Peyer's patch (tissue), 4 donors: ENCODE measurements around the gene FAM167B. TPM values are rescaled to one million over a fixed set of nuclear protein-coding genes. Genes with fewer than 3 reads are reported as not detected.

Experiments
- DNase-seq, 3 donors: peaks; one replicate each; pipeline ENCODE4 v3.0.0-alpha.2; 2017 to 2019
- H3K27ac ChIP-seq, 4 donors: fragments of 200-600 bp; sonication (generic); one replicate each; pipeline ENCODE4 v1.5.1; 2016 to 2019
- H3K27me3 ChIP-seq, 2 donors: fragments of 200-600 bp; sonication (generic); one replicate each; pipeline ENCODE4 v1.5.1; 2019
- H3K36me3 ChIP-seq, 3 donors: fragments of 200-600 bp; sonication (generic); one replicate each; pipeline ENCODE4 v1.5.1; 2016 to 2019
- H3K4me1 ChIP-seq, 4 donors: fragments of 200-600 bp; sonication (generic); one replicate each; pipeline ENCODE4 v1.5.1; 2016 to 2019
- H3K4me3 ChIP-seq, 4 donors: fragments of 200-600 bp; sonication (generic); 1 replicate in 3 of 4; 2 replicates in 1 of 4; pipeline ENCODE4 v1.5.1; 2016 to 2019; ENCODE audit warnings: mild to moderate bottlenecking in 1 of 4
- H3K9me3 ChIP-seq, 4 donors: fragments of 200-600 bp; sonication (generic); one replicate each; pipeline ENCODE4 v1.5.1; 2016 to 2019; ENCODE audit warnings: mild to moderate bottlenecking in 1 of 4
- POLR2A ChIP-seq, 2 donors: fragments of 450-650 bp; IDR thresholded peaks; one replicate each; pipeline ENCODE4 v1.5.1; 2017; ENCODE audit warnings: antibody characterized with exemption in 2 of 2, mild to moderate bottlenecking in 2 of 2, moderate library complexity in 2 of 2
- total RNA-seq, 4 donors: library from RNA; depleted of rRNA; stranded (reverse); fragments of >200 nt; gene quantifications; one replicate each; pipeline ENCODE4 v1.1.0, GENCODE V29; 2016
- TF ChIP-seq, protein P1 (sequence below), 6 experiments: fragments of 450-650 bp in 4 of 6; fragments of 200-600 bp in 2 of 6; sonication (generic) in 1 of 6; IDR thresholded peaks; one replicate each; pipeline ENCODE4 v1.5.1; 2017 to 2019; ENCODE audit warnings: antibody characterized with exemption in 6 of 6, mild to moderate bottlenecking in 3 of 6, moderate library complexity in 1 of 6

Gene FAM167B
- total RNA-seq, 4 donors from 2014 or later = 4.1 to 5.1 TPM; not detected in 2

DNA sequence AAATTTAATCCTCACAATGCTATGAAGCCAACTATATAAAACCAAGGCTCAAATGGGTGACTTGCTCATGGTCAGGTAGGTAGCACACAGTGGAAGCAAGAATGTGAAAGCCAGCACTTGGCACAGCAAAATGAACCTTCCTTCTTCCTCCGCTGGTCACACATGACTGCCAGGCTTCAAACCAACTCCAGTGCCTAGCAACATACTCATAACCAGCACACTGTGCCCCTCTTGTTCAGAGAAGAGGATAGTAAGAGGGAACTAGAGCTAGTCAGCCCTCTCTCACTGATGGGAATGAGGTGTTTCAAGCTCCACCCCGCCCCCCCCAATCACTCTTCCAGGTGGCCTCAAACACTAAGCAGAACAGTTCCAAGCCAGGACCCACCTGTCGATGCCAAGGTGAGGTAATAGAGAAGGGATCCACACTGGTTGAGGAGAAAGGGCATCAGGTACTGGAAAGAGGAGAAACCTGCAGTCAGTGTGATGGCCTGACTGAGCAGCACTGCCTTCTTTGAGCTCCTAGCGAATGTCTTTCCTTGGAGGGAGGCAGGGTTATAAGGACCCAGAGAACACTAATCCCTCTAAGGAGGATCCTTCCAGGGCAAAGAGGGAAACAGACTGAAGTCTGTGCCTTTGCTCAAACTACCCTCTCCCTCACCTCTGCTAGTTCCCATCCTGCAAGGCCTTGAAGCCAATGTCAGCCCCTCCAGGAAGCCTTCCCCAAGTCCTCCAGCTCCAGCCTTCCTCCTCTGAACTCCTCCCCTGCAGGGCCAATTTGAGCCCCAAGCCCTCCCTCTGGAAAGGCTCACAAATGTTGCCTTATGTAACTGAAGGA is 26.1 kb upstream of the FAM167B start:
- Histone ChIP-seq H3K36me3 (peaks cover 0 to 32% (median 0%) of the 10 kb centered on the region in 3 donors), H3K9me3 (no peaks in the 10 kb centered on the region), H3K4me1 (peaks cover 0 to 26% (median 12%) of the 10 kb centered on the region in 4 donors), H3K27me3 (no peaks in the 10 kb centered on the region), H3K4me3 (peak overlapping the region; percentile 73 to 95 (median 88)), H3K27ac (peak overlapping the region; percentile 11 to 91 (median 86))
- DNase-seq = no peak
- TF ChIP-seq, protein P1, sequence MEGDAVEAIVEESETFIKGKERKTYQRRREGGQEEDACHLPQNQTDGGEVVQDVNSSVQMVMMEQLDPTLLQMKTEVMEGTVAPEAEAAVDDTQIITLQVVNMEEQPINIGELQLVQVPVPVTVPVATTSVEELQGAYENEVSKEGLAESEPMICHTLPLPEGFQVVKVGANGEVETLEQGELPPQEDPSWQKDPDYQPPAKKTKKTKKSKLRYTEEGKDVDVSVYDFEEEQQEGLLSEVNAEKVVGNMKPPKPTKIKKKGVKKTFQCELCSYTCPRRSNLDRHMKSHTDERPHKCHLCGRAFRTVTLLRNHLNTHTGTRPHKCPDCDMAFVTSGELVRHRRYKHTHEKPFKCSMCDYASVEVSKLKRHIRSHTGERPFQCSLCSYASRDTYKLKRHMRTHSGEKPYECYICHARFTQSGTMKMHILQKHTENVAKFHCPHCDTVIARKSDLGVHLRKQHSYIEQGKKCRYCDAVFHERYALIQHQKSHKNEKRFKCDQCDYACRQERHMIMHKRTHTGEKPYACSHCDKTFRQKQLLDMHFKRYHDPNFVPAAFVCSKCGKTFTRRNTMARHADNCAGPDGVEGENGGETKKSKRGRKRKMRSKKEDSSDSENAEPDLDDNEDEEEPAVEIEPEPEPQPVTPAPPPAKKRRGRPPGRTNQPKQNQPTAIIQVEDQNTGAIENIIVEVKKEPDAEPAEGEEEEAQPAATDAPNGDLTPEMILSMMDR (IDR thresholded peaks at IDR 0.05) = no peak
- TF ChIP-seq POLR2A (IDR thresholded peaks at IDR 0.05) = no peak

- Histone ChIP-seq H3K4me3 (peak overlapping the region; percentile 73 to 95 (median 88)), H3K27me3 (no peaks in the 10 kb centered on the region), H3K27ac (peak overlapping the region; percentile 83 to 91 (median 90)), H3K4me1 (peaks cover 0 to 23% (median 12%) of the 10 kb centered on the region in 4 donors), H3K9me3 (no peaks in the 10 kb centered on the region), H3K36me3 (peaks cover 0 to 38% (median 0%) of the 10 kb centered on the region in 3 donors)
- DNase-seq = no peak
- TF ChIP-seq, protein P1 (IDR thresholded peaks at IDR 0.05) = no peak
- no peak for TF ChIP-seq POLR2A (IDR thresholded peaks at IDR 0.05)
Measured at GRCh38 chr1:32221581-32221979, 25.4 kb upstream of the FAM167B start.

- DNase-seq = peak; percentile 91 to 97 (median 93)
- Histone ChIP-seq H3K36me3 (peaks cover 0 to 41% (median 0%) of the 10 kb centered on the region in 3 donors), H3K27ac (peak within 1 kb of the TSS; percentile 83 to 91 (median 90)), H3K9me3 (no peaks in the 10 kb centered on the region), H3K27me3 (no peaks in the 10 kb centered on the region), H3K4me3 (peak within 1 kb of the TSS; percentile 73 to 95 (median 88)), H3K4me1 (peaks cover 0 to 23% (median 12%) of the 10 kb centered on the region in 4 donors)
- TF ChIP-seq POLR2A (IDR thresholded peaks at IDR 0.05) = peak; percentile 55 to 59
- TF ChIP-seq, protein P1 (IDR thresholded peaks at IDR 0.05) = no peak
Measured at GRCh38 chr1:32221980-32222755, 24.9 kb upstream of the FAM167B start, which contains the start of the genes EIF3I and TMEM234. TSS of gene EIF3I (plus strand) at chr1:32222407. CDS start at chr1:32222442, 35 bp downstream. TSS of gene TMEM234 (minus strand) at chr1:32222353. CDS start at chr1:32222322, 31 bp downstream.

DNA sequence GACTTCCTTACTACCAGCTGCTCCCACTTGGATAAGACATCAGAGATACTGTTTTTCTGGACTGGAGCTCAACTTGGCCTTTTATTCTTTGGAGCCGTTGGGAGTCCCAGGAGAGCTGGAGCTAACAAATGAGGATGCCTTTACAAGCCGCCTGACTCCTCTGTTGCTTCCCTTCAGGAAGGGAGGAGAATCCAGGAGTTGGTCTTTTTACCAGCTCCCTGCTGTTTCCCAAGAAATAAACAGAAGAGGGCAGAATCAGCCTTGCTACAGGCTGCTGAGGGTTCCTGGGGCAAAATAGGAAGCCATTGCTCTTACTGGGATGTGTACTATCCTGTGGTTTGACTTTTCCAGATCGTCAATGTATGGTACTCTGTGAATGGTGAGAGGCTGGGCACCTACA is 23.3 kb upstream of the FAM167B start:
- peaks cover 0 to 23% (median 12%) of the 10 kb centered on the region in 4 donors for H3K4me1 ChIP-seq
- peaks cover 0 to 56% (median 0%) of the 10 kb centered on the region in 3 donors for H3K36me3 ChIP-seq
- TF ChIP-seq POLR2A (IDR thresholded peaks at IDR 0.05) = no peak
- TF ChIP-seq, protein P1 (IDR thresholded peaks at IDR 0.05) = no peak
- H3K9me3 ChIP-seq = no peaks in the 10 kb centered on the region
- no peaks in the 10 kb centered on the region for H3K27me3 ChIP-seq
- H3K27ac ChIP-seq = no peak overlapping the region
- H3K4me3 ChIP-seq = peak overlapping the region in 2 of 4 donors; percentile 8 to 81
- no peak for DNase-seq

DNA sequence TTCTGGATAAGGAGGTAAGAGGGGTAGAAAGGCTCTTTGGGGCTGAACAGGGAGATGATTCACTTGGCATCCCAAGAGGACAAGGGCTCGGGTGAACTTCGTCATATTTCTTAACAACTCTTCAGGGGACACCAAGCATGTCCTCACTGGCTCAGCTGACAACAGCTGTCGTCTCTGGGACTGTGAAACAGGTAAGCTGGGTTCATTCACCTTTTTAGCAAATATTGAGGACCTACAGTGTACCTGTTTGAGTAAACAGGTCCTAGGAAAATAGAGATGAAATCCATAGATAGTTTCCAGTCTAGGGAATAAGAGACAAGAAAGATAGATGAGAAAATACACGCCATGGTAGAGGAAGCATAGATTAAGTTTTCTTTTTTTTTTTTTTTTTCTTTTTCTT is 22.7 kb upstream of the FAM167B start:
- Histone ChIP-seq H3K36me3 (peaks cover 0 to 60% (median 0%) of the 10 kb centered on the region in 3 donors), H3K4me1 (peaks cover 0 to 23% (median 12%) of the 10 kb centered on the region in 4 donors), H3K27me3 (no peaks in the 10 kb centered on the region), H3K9me3 (no peaks in the 10 kb centered on the region), H3K4me3 (no peak overlapping the region), H3K27ac (no peak overlapping the region)
- no peak for DNase-seq
- TF ChIP-seq, protein P1 (IDR thresholded peaks at IDR 0.05) = no peak
- TF ChIP-seq POLR2A (IDR thresholded peaks at IDR 0.05) = no peak
